Fibroblast of the aortic adventitia (primary cell): Measurements from ENCODE around the gene ZBP1. TPM values are rescaled to one million over a fixed set of nuclear protein-coding genes. Genes with fewer than 3 reads are reported as not detected.

ENCODE experiments used
- DNase-seq: peaks from one replicate; pipeline ENCODE4 v3.0.0-alpha.2; 2010; ENCODE audit warnings: low read depth
- H3K4me3 ChIP-seq: 2 replicates; pipeline ENCODE4 v1.5.1; 2011; ENCODE audit warnings: low read depth, mild to moderate bottlenecking, control low read depth, low read length, moderate library complexity
- CTCF ChIP-seq: IDR thresholded peaks from 2 replicates; pipeline ENCODE4 v1.5.1; 2011; ENCODE audit warnings: mild to moderate bottlenecking, low read length, control low read depth, inconsistent platforms; ENCODE audit not compliant: insufficient read depth
- total RNA-seq: library from RNA; depleted of rRNA; stranded (reverse); fragments of >200 nt; gene quantifications from 2 replicates; pipeline ENCODE4 v1.2.3, GENCODE V29; 2012; ENCODE audit warnings: low replicate concordance

Gene ZBP1
- total RNA-seq, 1 donor = not detected

DNA sequence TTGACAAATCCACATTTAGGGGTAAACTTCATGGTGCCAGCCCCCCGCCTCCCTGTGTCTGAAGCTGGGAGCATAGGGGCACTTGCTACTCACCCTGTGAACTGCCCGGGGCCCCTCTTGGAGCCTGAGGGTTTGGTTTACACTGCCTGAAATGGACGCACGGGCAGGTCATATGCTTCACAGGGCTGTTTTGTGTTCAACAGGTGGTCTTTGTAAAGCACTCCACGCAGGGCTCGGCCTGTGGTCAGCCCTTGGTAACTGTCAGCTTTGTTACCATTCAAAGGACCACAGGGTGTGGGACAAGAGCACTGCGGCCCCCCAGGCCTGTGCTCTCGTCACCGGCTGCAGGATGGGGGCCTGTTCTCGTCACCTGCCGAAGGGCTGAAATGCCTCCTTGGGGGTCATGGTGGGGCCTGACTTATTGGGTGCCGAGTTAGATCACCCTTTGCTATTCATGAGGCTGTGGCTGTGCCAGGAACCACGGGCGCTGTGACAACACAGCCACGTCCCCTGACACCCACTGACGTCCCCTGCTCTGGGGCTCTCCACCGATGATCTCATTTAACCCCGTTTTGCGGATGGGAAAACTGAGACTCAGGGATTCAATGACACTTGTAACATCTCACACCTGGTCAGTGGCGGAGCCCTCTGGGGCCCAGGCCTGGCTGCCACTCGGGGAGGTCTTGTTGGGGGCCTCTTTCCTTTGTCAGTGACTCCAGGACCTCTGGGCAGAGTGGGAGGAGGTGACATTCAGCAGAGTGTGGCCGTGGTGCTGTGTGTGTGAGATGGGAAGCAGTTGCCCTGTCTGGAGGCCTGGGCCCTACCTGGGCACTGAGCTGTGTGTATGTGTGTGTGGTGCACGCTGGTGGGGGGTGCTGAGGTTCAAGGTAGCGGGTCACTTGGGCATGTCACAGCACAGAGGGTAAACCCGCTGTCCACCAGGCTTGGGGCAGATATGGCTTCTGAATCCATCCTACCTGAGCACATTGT is 24.9 kb downstream of the ZBP1 start:
- H3K4me3 ChIP-seq = no peak overlapping the region
- DNase-seq = no peak
- TF ChIP-seq CTCF = no peak

- DNase-seq = peak; percentile 43
- no peak overlapping the region for H3K4me3 ChIP-seq
- TF ChIP-seq CTCF = peak; percentile 86
Measured at GRCh38 chr20:57594092-57594951, 25.9 kb downstream of the ZBP1 start.

- no peak for TF ChIP-seq CTCF
- no peak for DNase-seq
Measured at GRCh38 chr20:57593134-57593886, 26.9 kb downstream of the ZBP1 start.

GRCh38 chr20:57592263-57593092 is 27.7 kb downstream of the ZBP1 start:
- no peak for DNase-seq
- no peak for TF ChIP-seq CTCF
- no peak overlapping the region for H3K4me3 ChIP-seq

More at GRCh38 chr20:57593134-57593886, 26.9 kb downstream of the ZBP1 start:
- H3K4me3 ChIP-seq = no peak overlapping the region

DNA sequence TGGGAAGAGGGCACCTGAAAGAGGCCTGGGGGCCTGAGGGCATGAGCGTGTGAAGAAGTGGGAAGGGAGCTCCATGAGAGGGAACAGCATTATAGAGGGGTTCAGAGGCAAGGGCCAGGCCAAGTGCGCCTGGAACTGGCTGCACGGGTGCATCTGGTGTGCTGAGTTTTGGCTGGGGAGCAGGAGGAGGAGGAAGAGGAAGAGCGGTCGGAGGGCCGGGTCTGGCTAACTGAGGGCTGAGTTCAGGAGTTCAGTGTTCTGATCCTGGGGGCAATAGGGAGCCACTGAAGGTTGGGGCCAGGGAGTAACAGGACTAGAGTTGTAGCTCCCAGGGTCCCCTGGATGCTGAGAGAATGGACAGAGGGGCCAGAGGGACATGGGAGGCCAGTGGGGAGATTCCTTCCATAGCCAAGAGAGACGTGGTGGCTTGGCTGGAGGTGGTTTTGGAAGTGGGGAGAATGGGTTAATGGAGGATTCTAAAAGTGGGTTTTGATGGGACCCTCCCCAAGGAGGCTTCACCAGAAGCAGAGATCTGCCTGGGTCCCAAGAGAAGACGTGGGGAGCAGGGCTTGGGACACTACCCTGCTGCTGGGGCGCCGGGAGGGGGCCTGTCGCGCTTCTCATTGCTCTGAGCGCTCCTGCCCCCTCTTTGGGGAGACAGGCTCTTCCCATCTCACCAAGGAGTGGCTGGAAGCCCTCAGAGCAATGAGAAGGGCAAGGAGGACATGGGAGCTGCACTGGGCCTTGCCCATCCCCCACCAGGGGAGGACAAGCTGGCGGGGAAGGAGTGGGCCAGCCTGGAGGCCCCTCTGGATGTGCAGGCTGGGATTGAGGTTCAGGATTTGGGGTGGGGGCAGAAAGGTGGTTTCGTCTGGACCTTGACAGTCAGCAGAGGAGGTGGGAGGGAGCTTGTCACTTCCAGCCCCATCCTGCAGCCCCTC is 28.7 kb downstream of the ZBP1 start:
- no peak for TF ChIP-seq CTCF
- H3K4me3 ChIP-seq = no peak overlapping the region
- DNase-seq = no peak
